HepG2 (cell line): ENCODE data around the gene CARD8. TPM values are rescaled to one million over a fixed set of nuclear protein-coding genes. Genes with fewer than 3 reads are reported as not detected.

Experiments used
- CC2D1A ChIP-seq: sonication (generic); formaldehyde crosslinking; IDR thresholded peaks from 2 replicates; pipeline ENCODE4 v1.8.1; 2023; ENCODE audit warnings: mild to moderate bottlenecking, missing genetic modification reagents
- DR1 ChIP-seq: sonication (generic); formaldehyde crosslinking; IDR thresholded peaks from 2 replicates; pipeline ENCODE4 v1.8.0; 2021; ENCODE audit warnings: mild to moderate bottlenecking, missing genetic modification reagents, inconsistent platforms
- ELF3 ChIP-seq: IDR thresholded peaks from 2 replicates; pipeline ENCODE4 v1.6.1; 2016; ENCODE audit warnings: missing genetic modification reagents, missing compliant biosample characterization
- GZF1 ChIP-seq: sonication (generic); formaldehyde crosslinking; IDR thresholded peaks from 2 replicates; pipeline ENCODE4 v1.5.1; 2020; ENCODE audit warnings: mild to moderate bottlenecking, missing genetic modification reagents
- HNRNPLL ChIP-seq: fragments of 200-400 bp; formaldehyde crosslinking; IDR thresholded peaks from 2 replicates; pipeline ENCODE4 v1.6.1; 2017; ENCODE audit warnings: mild to moderate bottlenecking, low read depth, low read length; ENCODE audit not compliant: poor library complexity, severe bottlenecking
- KDM4B ChIP-seq: sonication (generic); formaldehyde crosslinking; IDR thresholded peaks from 2 replicates; pipeline ENCODE4 v1.4.0; 2020; ENCODE audit warnings: missing genetic modification reagents
- MTA1 ChIP-seq: sonication (generic); formaldehyde crosslinking; IDR thresholded peaks from 2 replicates; pipeline ENCODE4 v1.4.0; 2020; ENCODE audit warnings: missing genetic modification reagents, mild to moderate bottlenecking, borderline replicate concordance
- NCOA5 ChIP-seq: sonication (generic); formaldehyde crosslinking; IDR thresholded peaks from 2 replicates; pipeline ENCODE4 v1.4.0; 2020; ENCODE audit warnings: missing genetic modification reagents
- PAX8 ChIP-seq: sonication (generic); formaldehyde crosslinking; IDR thresholded peaks from 2 replicates; pipeline ENCODE4 v1.8.0; 2022; ENCODE audit warnings: mild to moderate bottlenecking, missing genetic modification reagents, borderline replicate concordance
- PHB2 ChIP-seq: fragments of 450-650 bp; IDR thresholded peaks from 2 replicates; pipeline ENCODE4 v1.6.1; 2018; ENCODE audit not compliant: partially characterized antibody
- POLR2A ChIP-seq, 2 experiments: IDR thresholded peaks; 2 replicates each; pipeline ENCODE4 v1.6.1; 2011; ENCODE audit warnings: low read depth in 2 of 2, low read length in 2 of 2, mild to moderate bottlenecking in 1 of 2, moderate library complexity in 1 of 2; ENCODE audit not compliant: insufficient read depth in 1 of 2
- SIX4 ChIP-seq: sonication (generic); formaldehyde crosslinking; IDR thresholded peaks from 2 replicates; pipeline ENCODE4 v1.4.0; 2020; ENCODE audit warnings: missing genetic modification reagents
- SMAD1 ChIP-seq: sonication (generic); formaldehyde crosslinking; IDR thresholded peaks from 2 replicates; pipeline ENCODE4 v1.4.0; 2020; ENCODE audit warnings: missing genetic modification reagents, low read depth, mild to moderate bottlenecking, borderline replicate concordance
- SRY ChIP-seq: sonication (generic); formaldehyde crosslinking; IDR thresholded peaks from 2 replicates; pipeline ENCODE4 v1.8.0; 2022; ENCODE audit warnings: mild to moderate bottlenecking, missing genetic modification reagents
- TCF7 ChIP-seq: sonication (generic); IDR thresholded peaks from 2 replicates; pipeline ENCODE4 v1.6.1; 2016; ENCODE audit warnings: antibody characterized with exemption, low read depth
- ZFP36L1 ChIP-seq: sonication (generic); formaldehyde crosslinking; IDR thresholded peaks from 2 replicates; pipeline ENCODE4 v1.8.0; 2022; ENCODE audit warnings: mild to moderate bottlenecking, missing genetic modification reagents, moderate library complexity
- ZMAT3 ChIP-seq: sonication (generic); formaldehyde crosslinking; conservative IDR thresholded peaks from 2 replicates; pipeline ENCODE4 v1.7.0; 2021; ENCODE audit warnings: missing genetic modification reagents
- ZNF589 ChIP-seq: sonication (generic); formaldehyde crosslinking; conservative IDR thresholded peaks from 2 replicates; pipeline ENCODE4 v1.8.0; 2022; ENCODE audit warnings: mild to moderate bottlenecking, moderate library complexity, missing genetic modification reagents
- ZNF687 ChIP-seq: sonication (generic); formaldehyde crosslinking; IDR thresholded peaks from 2 replicates; pipeline ENCODE4 v1.5.1; 2020; ENCODE audit warnings: mild to moderate bottlenecking, missing genetic modification reagents, moderate library complexity
- ZNF746 ChIP-seq: sonication (generic); formaldehyde crosslinking; IDR thresholded peaks from 2 replicates; pipeline ENCODE4 v1.8.0; 2022; ENCODE audit warnings: mild to moderate bottlenecking, missing genetic modification reagents
- ZNF792 ChIP-seq: IDR thresholded peaks from 2 replicates; pipeline ENCODE4 v1.6.1; 2016
- ZNF839 ChIP-seq: sonication (generic); formaldehyde crosslinking; IDR thresholded peaks from 2 replicates; pipeline ENCODE4 v1.4.0; 2020; ENCODE audit warnings: missing genetic modification reagents, mild to moderate bottlenecking, borderline replicate concordance
- ZZZ3 ChIP-seq: sonication (generic); formaldehyde crosslinking; IDR thresholded peaks from 2 replicates; pipeline ENCODE4 v1.4.0; 2020; ENCODE audit warnings: missing genetic modification reagents, mild to moderate bottlenecking, borderline replicate concordance
- polyA plus RNA-seq, 8 experiments: library from polyadenylated mRNA; depleted of rRNA in 3 of 8; stranded (reverse) in 7 of 8; unstranded in 1 of 8; fragments of >200 nt; fragmentation: Illumina TruSeq in 4 of 8; extraction: Trizol in 4 of 8; gene quantifications; 2 replicates each; pipeline versions ENCODE4 v1.2.1 to v1.2.3, GENCODE V29; 2011 to 2016; ENCODE audit warnings: low read depth in 4 of 8, missing spikeins in 1 of 8, mixed read lengths in 1 of 8; ENCODE audit not compliant: insufficient read depth in 1 of 8
- total RNA-seq, 5 experiments: library from RNA; depleted of rRNA; stranded (reverse); fragments of >200 nt; fragmentation: Illumina TruSeq; extraction: Trizol; gene quantifications; 2 replicates each; pipeline ENCODE4 v1.2.3, GENCODE V29; 2016; ENCODE audit warnings: low read depth in 1 of 5
- TF ChIP-seq, protein P1 (sequence below): sonication (generic); formaldehyde crosslinking; IDR thresholded peaks from 2 replicates; pipeline ENCODE4 v1.4.0; 2020; ENCODE audit warnings: missing genetic modification reagents
- TF ChIP-seq, protein P2 (sequence below): sonication (generic); formaldehyde crosslinking; conservative IDR thresholded peaks from 2 replicates; pipeline ENCODE4 v1.4.0; 2020; ENCODE audit warnings: missing genetic modification reagents

The CARD8 gene
- total and polyA plus RNA-seq, 2 of the 13 experiments (the other 11 are each of a cell fraction or from before 2014, with no cell fraction given) = 15.0 to 19.2 TPM

DNA sequence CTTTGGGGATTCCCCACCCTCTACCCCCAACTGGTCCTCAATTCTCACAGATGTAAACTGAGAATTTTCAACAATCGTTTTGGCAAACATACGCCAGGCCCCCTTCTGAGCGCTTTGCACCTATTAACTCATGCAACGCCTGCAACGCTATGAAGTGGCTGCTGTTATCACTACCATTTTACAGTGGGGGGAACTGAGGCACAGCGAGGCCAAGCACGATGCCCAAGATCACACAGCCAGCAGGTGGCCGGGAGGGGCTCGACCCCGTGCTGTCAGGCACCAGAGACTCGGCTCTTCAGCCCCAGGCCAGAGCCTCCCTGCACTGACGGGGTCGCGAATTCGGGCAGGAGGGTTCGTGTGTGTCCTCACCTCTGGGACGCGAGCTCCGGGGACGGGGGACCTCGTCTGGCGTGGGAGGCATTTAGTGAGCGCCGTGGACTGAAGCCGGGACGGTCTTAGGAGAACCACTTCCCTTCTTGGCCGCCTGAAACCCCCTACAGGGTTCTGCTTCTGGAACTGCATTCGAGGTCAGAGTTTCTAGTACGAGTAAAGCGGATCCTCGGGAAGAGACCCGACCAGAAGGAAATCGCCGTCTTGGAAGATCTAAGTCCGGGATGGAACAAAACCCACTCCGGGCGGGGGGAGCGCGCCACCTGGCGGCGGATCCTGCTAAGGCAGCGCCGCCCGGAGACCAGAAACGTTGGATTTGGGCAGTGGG lies 35.2 kb upstream of the CARD8 start (continued):
- TF ChIP-seq TCF7 (no peak), SMAD1 (no peak), PHB2 (no peak), DR1 (CRISPR knock-in tag) (no peak), ELF3 (CRISPR knock-in tag) (peak; percentile 37; the same call in 1 of the 2 replicates), PAX8 (no peak), ZNF839 (CRISPR knock-in tag) (no peak), ZNF792 (CRISPR knock-in tag) (no peak), ZFP36L1 (no peak), NCOA5 (CRISPR knock-in tag) (no peak), POLR2A (IDR thresholded peaks at IDR 0.05; ENCODE audit: insufficient read depth in 1 of 2, low read depth in 2 of 2, low read length in 2 of 2) (no peak), ZNF687 (peak; percentile 64), CC2D1A (CRISPR knock-in tag) (no peak), SRY (peak; percentile 35; the same call in 1 of the 2 replicates), GZF1 (CRISPR knock-in tag) (no peak), SIX4 (CRISPR knock-in tag) (no peak), KDM4B (CRISPR knock-in tag) (peak; percentile 38; the same call in 1 of the 2 replicates), ZNF746 (no peak), ZZZ3 (CRISPR knock-in tag) (no peak), HNRNPLL (no peak), ZNF589 (CRISPR knock-in tag) (no peak), ZMAT3 (no peak), MTA1 (CRISPR knock-in tag) (no peak)
- TF ChIP-seq, protein P1, sequence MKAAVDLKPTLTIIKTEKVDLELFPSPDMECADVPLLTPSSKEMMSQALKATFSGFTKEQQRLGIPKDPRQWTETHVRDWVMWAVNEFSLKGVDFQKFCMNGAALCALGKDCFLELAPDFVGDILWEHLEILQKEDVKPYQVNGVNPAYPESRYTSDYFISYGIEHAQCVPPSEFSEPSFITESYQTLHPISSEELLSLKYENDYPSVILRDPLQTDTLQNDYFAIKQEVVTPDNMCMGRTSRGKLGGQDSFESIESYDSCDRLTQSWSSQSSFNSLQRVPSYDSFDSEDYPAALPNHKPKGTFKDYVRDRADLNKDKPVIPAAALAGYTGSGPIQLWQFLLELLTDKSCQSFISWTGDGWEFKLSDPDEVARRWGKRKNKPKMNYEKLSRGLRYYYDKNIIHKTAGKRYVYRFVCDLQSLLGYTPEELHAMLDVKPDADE (CRISPR knock-in tag) = no peak
- TF ChIP-seq, protein P2, sequence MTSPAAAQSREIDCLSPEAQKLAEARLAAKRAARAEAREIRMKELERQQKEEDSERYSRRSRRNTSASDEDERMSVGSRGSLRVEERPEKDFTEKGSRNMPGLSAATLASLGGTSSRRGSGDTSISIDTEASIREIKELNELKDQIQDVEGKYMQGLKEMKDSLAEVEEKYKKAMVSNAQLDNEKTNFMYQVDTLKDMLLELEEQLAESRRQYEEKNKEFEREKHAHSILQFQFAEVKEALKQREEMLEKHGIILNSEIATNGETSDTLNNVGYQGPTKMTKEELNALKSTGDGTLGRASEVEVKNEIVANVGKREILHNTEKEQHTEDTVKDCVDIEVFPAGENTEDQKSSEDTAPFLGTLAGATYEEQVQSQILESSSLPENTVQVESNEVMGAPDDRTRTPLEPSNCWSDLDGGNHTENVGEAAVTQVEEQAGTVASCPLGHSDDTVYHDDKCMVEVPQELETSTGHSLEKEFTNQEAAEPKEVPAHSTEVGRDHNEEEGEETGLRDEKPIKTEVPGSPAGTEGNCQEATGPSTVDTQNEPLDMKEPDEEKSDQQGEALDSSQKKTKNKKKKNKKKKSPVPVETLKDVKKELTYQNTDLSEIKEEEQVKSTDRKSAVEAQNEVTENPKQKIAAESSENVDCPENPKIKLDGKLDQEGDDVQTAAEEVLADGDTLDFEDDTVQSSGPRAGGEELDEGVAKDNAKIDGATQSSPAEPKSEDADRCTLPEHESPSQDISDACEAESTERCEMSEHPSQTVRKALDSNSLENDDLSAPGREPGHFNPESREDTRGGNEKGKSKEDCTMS (CRISPR knock-in tag) = no peak
